ENCODE results near the gene PCBP4. TPM values are rescaled to one million over a fixed set of nuclear protein-coding genes. Genes with fewer than 3 reads are reported as not detected.
"Not testable (repeated sequence)": the region's sequence is repeated elsewhere in the genome, so short reads cannot be mapped to it uniquely, and the experiment has no call there.

Gene PCBP4
- total RNA-seq, 2 experiments from 2014 or later: 2.0 to 12.5 TPM

DNA sequence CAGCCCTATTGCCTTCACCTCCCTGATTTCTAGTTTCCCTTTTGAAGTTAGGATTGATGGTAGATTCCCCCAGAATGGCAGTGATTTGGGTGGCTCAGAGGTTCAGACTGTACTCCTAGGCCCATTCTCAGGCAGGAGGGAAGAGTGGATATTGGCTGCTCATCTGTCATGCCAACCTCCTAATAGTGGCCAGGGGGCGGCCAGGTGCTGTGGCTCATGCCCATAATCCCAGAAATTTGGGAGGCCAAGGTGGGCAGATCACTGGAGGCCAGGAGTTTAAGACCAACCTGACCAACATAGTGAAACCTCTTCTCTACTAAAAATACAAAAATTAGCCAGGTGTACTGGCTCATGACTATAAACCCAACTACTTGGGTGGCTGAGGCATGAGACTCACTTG lies 36.8 kb downstream of the PCBP4 start:
- CTCF ChIA-PET (ENCODE audit: unreplicated experiment): no interaction called here

GRCh38 chr3:51929420-51930003 lies 37.7 kb downstream of the PCBP4 start:
- Histone ChIP-seq H3K79me2 (ENCODE audit: insufficient read depth, low read depth, low read length) (no peaks in the 10 kb centered on the region), H2AFZ (ENCODE audit: low read length) (no peak overlapping the region), H3K36me3 (ENCODE audit: insufficient read depth, low read length) (peaks cover 34% of the 10 kb centered on the region), H3K9me2 (ENCODE audit: insufficient read depth, low read length) (no peaks in the 10 kb centered on the region), H3K9me3 (ENCODE audit: low read length) (no peaks in the 10 kb centered on the region), H3K27ac (ENCODE audit: low read depth, low read length, poor library complexity, severe bottlenecking) (no peak overlapping the region), H3K4me2 (ENCODE audit: low read length) (no peak overlapping the region), H3K4me3 (ENCODE audit: low read depth, low read length, poor library complexity, severe bottlenecking) (no peak overlapping the region), H4K20me1 (ENCODE audit: insufficient read depth, low read length) (no peaks in the 10 kb centered on the region), H3K4me1 (ENCODE audit: insufficient read depth, low read length, poor library complexity, severe bottlenecking) (no peaks in the 10 kb centered on the region)
- DNase-seq (ENCODE audit: low spot score): no peak
- intact Hi-C loops (cut with micrococcal nuclease; ENCODE audit: unreplicated experiment): no loop called here
- ChIA-PET POLR2A (no interaction called here), CTCF (ENCODE audit: unreplicated experiment) (no interaction called here)
- TF ChIP-seq CTCF (conservative IDR thresholded peaks at IDR 0.05; ENCODE audit: low read length) (no peak), EZH2phosphoT487 (IDR thresholded peaks at IDR 0.05; ENCODE audit: borderline replicate concordance, low read depth, low read length) (no peak)
- BruUV-seq (replicated peaks): no TSS peak

More for the DNA sequence above, 36.8 kb downstream of the PCBP4 start:
- Histone ChIP-seq H3K4me3 (ENCODE audit: low read depth, low read length, poor library complexity, severe bottlenecking) (no peak overlapping the region), H3K36me3 (ENCODE audit: insufficient read depth, low read length) (peaks cover 44% of the 10 kb centered on the region), H3K4me1 (ENCODE audit: insufficient read depth, low read length, poor library complexity, severe bottlenecking) (no peaks in the 10 kb centered on the region), H3K4me2 (ENCODE audit: low read length) (no peak overlapping the region), H4K20me1 (ENCODE audit: insufficient read depth, low read length) (no peaks in the 10 kb centered on the region), H2AFZ (ENCODE audit: low read length) (no peak overlapping the region), H3K79me2 (ENCODE audit: insufficient read depth, low read depth, low read length) (no peaks in the 10 kb centered on the region), H3K9me2 (ENCODE audit: insufficient read depth, low read length) (no peaks in the 10 kb centered on the region), H3K9me3 (ENCODE audit: low read length) (no peaks in the 10 kb centered on the region), H3K27ac (ENCODE audit: low read depth, low read length, poor library complexity, severe bottlenecking) (no peak overlapping the region)
- BruUV-seq (replicated peaks): no TSS peak
- no peak for TF ChIP-seq EZH2phosphoT487 (IDR thresholded peaks at IDR 0.05; ENCODE audit: borderline replicate concordance, low read depth, low read length)
- TF ChIP-seq CTCF (conservative IDR thresholded peaks at IDR 0.05; ENCODE audit: low read length): no peak
- no peak for DNase-seq (ENCODE audit: low spot score)
- intact Hi-C loops (cut with micrococcal nuclease; ENCODE audit: unreplicated experiment): no loop called here
- POLR2A ChIA-PET: no interaction called here

DNA sequence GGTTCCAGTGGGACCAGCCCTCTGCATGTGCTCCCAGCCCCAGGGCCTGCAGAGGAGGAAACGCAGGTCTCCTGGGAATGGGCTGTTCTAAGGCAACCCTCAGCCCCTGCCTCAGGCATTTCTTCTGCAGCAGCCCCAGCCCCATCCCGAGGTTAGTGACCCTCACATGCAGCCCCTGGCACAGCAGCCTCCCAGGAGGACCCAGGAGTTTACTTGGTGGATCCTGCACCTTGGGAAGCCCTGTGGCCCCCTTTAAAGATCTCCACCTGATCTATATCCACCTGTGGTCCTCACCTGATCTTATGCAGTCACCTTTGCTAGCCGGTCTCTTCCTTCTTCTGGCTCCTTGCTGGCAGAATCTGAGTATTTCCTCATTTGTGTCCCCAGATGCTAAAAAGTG lies 38.3 kb downstream of the PCBP4 start:
- H3K4me2 ChIP-seq (ENCODE audit: low read length); H3K27ac ChIP-seq (ENCODE audit: low read depth, low read length, poor library complexity, severe bottlenecking); DNase-seq (ENCODE audit: low spot score); H3K4me3 ChIP-seq (ENCODE audit: low read depth, low read length, poor library complexity, severe bottlenecking); H3K4me1 ChIP-seq (ENCODE audit: insufficient read depth, low read length, poor library complexity, severe bottlenecking); CTCF ChIA-PET (ENCODE audit: unreplicated experiment); POLR2A ChIA-PET; H3K9me2 ChIP-seq (ENCODE audit: insufficient read depth, low read length); H3K9me3 ChIP-seq (ENCODE audit: low read length); BruUV-seq (replicated peaks); H3K79me2 ChIP-seq (ENCODE audit: insufficient read depth, low read depth, low read length); H4K20me1 ChIP-seq (ENCODE audit: insufficient read depth, low read length); H2AFZ ChIP-seq (ENCODE audit: low read length); intact Hi-C loops (cut with micrococcal nuclease; ENCODE audit: unreplicated experiment): not testable (repeated sequence)
- peaks cover 29% of the 10 kb centered on the region for H3K36me3 ChIP-seq (ENCODE audit: insufficient read depth, low read length)
